Heart right ventricle (tissue), 16 donors: Measurements from ENCODE around the gene RABIF. TPM values are rescaled to one million over a fixed set of nuclear protein-coding genes. Genes with fewer than 3 reads are reported as not detected.
"Not testable (repeated sequence)": the region's sequence is repeated elsewhere in the genome, so short reads cannot be mapped to it uniquely, and the experiment has no call there.

Experiments
- ATAC-seq, 8 donors: fragments of 200-7000 bp; cut with Tn5 transposase; one replicate each; pipeline ENCODE4 v1.9.1; 2020; ENCODE audit warnings: mild to moderate bottlenecking in 8 of 8, moderate library complexity in 8 of 8, moderate number of reproducible peaks in 1 of 8
- DNase-seq, 2 donors: peaks; one replicate each; pipeline ENCODE4 v3.0.0-alpha.2; 2020
- H3K27ac ChIP-seq, 10 donors: fragments of 200-600 bp; sonication (generic) in 2 of 10; one replicate each; pipeline versions ENCODE4 v1.5.0 to v1.8.0; 2020 to 2022; ENCODE audit warnings: mild to moderate bottlenecking in 3 of 10
- H3K27me3 ChIP-seq, 7 donors: fragments of 200-600 bp; one replicate each; pipeline ENCODE4 v1.8.0; 2021 to 2022; ENCODE audit warnings: mild to moderate bottlenecking in 2 of 7
- H3K36me3 ChIP-seq, 9 donors: fragments of 200-600 bp; sonication (generic) in 1 of 9; one replicate each; pipeline versions ENCODE4 v1.5.0 to v1.8.0; 2020 to 2022; ENCODE audit warnings: mild to moderate bottlenecking in 2 of 9
- H3K4me1 ChIP-seq, 9 donors: fragments of 200-600 bp; sonication (generic) in 1 of 9; one replicate each; pipeline versions ENCODE4 v1.5.0 to v1.8.0; 2020 to 2022; ENCODE audit warnings: mild to moderate bottlenecking in 4 of 9
- H3K4me3 ChIP-seq, 10 donors: fragments of 200-600 bp; sonication (generic) in 2 of 10; one replicate each; pipeline versions ENCODE4 v1.5.0 to v1.8.0; 2020 to 2022; ENCODE audit warnings: mild to moderate bottlenecking in 7 of 10, moderate library complexity in 2 of 10
- H3K9me3 ChIP-seq, 11 donors: fragments of 200-600 bp in 10 of 11; sonication (generic) in 2 of 11; one replicate each; pipeline versions ENCODE4 v1.5.0 to v1.8.0; 2013 to 2022; ENCODE audit warnings: mild to moderate bottlenecking in 2 of 11, control low read depth in 1 of 11, moderate library complexity in 1 of 11
- WGBS, 2 donors: extraction: QIAGEN DNeasy Blood & Tissue Kit; methylation state at CpG; one replicate each; pipeline ENCODE4 v1.1.7; 2013; ENCODE audit warnings: inconsistent platforms in 1 of 2; 5-methylcytosine and 5-hydroxymethylcytosine counted together
- intact Hi-C, 10 donors: fragments of 100-400 bp; cut with DNase I; formaldehyde crosslinking; loops; one replicate each; pipeline versions ENCODE4 v1.11.1 to v1.14.2; 2022
- polyA plus RNA-seq, 2 donors: library from polyadenylated mRNA; stranded (reverse); fragments of 200-250 nt; gene quantifications; one replicate each; pipeline ENCODE4 v1.2.3, GENCODE V29; 2013
- total RNA-seq, 10 donors: library from RNA; stranded (reverse); fragmentation: NEBNext Ultra II Directional in 3 of 10; extraction: Animal tissue kit (Norgen Biotek cat#: 25700) in 3 of 10; gene quantifications; one replicate each; pipeline versions ENCODE4 v1.2.1 to v1.2.4, GENCODE V29; 2021 to 2023
- TF ChIP-seq, protein P1 (sequence below), 9 donors: fragments of 200-600 bp; sonication (generic) in 2 of 9; IDR thresholded peaks; one replicate each; pipeline versions ENCODE4 v1.5.0 to v1.8.0; 2021 to 2022; ENCODE audit warnings: antibody characterized with exemption in 9 of 9, mild to moderate bottlenecking in 5 of 9, moderate library complexity in 1 of 9
- donor health status: Arrhythmogenic right ventricular cardiomyopathy.
- donor health status: ischemic (EF 13 %, LVEDD 7.1; RV severe dilation, severe dysfunction).
- donor health status: healthy with polysubstance abuse.
- donor health status: DM: no; HTN: yes; CAD: no.
- donor health status: DM: no; HTN: no; CAD: no.
- donor health status: ischemic (EF 25% LVEDD 6.9; RV normal size, moderate dysfunction).
- donor health status: ischemic (EF 25% LVEDD 5.7; RV mildly dilated, moderate dysfunction).
- donor health status: healthy.
- donor health status: DM: yes; HTN: yes; CAD: no.
- donor health status: Ischemic cardiomyopathy.
- donor health status: ischemic (EF 35%, LVEDD 5.7; RV mildly dilated, moderate dysfunction).
- donor health status: nonischemic (EF 11% LVEDD 7.7; RV severe dilation, severe dysfunction).
- donor health status: DM: yes; HTN: yes; CAD: no.
- donor health status: PGD.
- donor health status: ischemic (EF 29% LVEDD 5.4; RV normal size, mild dysfunction).
- donor health status: nonischemic (EF 23%, LVEDD 6.1; RV moderate dilation, normal function).

Gene RABIF
- total and polyA plus RNA-seq, 12 donors = 2.0 to 8.1 (median 4.8) TPM

- Histone ChIP-seq H3K27ac (no peak overlapping the region), H3K36me3 (peaks cover 0 to 89% (median 49%) of the 10 kb centered on the region in 9 donors), H3K9me3 (no peaks in the 10 kb centered on the region), H3K4me3 (no peak overlapping the region), H3K27me3 (no peaks in the 10 kb centered on the region), H3K4me1 (peaks cover 0 to 26% (median 6%) of the 10 kb centered on the region in 9 donors)
- TF ChIP-seq, protein P1, sequence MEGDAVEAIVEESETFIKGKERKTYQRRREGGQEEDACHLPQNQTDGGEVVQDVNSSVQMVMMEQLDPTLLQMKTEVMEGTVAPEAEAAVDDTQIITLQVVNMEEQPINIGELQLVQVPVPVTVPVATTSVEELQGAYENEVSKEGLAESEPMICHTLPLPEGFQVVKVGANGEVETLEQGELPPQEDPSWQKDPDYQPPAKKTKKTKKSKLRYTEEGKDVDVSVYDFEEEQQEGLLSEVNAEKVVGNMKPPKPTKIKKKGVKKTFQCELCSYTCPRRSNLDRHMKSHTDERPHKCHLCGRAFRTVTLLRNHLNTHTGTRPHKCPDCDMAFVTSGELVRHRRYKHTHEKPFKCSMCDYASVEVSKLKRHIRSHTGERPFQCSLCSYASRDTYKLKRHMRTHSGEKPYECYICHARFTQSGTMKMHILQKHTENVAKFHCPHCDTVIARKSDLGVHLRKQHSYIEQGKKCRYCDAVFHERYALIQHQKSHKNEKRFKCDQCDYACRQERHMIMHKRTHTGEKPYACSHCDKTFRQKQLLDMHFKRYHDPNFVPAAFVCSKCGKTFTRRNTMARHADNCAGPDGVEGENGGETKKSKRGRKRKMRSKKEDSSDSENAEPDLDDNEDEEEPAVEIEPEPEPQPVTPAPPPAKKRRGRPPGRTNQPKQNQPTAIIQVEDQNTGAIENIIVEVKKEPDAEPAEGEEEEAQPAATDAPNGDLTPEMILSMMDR (IDR thresholded peaks at IDR 0.05) = no peak
- ATAC-seq = no peak
- no peak for DNase-seq
- intact Hi-C loops = loop anchor here in 3 of 10 donors (10.0 kb wide), 3 partner anchors 65 to 155 kb away; no protein-coding TSS in a partner anchor
Measured at GRCh38 chr1:202919615-202920014, 30.7 kb upstream of the RABIF start.

GRCh38 chr1:202915146-202915545 is 26.2 kb upstream of the RABIF start:
- TF ChIP-seq, protein P1 (IDR thresholded peaks at IDR 0.05) = no peak
- ATAC-seq (no peak), DNase-seq (no peak)
- Histone ChIP-seq H3K4me3 (no peak overlapping the region), H3K9me3 (no peaks in the 10 kb centered on the region), H3K27me3 (no peaks in the 10 kb centered on the region), H3K27ac (no peak overlapping the region), H3K4me1 (no peaks in the 10 kb centered on the region), H3K36me3 (peaks cover 0 to 100% (median 76%) of the 10 kb centered on the region in 9 donors)
- intact Hi-C loops = loop anchor here in 1 of 10 donors (10.0 kb wide), 1 partner anchor 150 kb away; no protein-coding TSS in a partner anchor

GRCh38 chr1:202912476-202912875 is 23.5 kb upstream of the RABIF start:
- DNase-seq, H3K9me3 ChIP-seq, ATAC-seq, H3K4me1 ChIP-seq, H3K27me3 ChIP-seq, H3K4me3 ChIP-seq, H3K27ac ChIP-seq: not testable (repeated sequence)
- intact Hi-C loops = loop anchor here in 1 of 10 donors (10.0 kb wide), 1 partner anchor 148 kb away; no protein-coding TSS in a partner anchor
- H3K36me3 ChIP-seq = peaks cover 3 to 100% (median 80%) of the 10 kb centered on the region in 9 donors
- whole genome bisulfite sequencing, 2 donors = 94 to 98% methylated on average over 4 of the region's 4 CpGs

DNA sequence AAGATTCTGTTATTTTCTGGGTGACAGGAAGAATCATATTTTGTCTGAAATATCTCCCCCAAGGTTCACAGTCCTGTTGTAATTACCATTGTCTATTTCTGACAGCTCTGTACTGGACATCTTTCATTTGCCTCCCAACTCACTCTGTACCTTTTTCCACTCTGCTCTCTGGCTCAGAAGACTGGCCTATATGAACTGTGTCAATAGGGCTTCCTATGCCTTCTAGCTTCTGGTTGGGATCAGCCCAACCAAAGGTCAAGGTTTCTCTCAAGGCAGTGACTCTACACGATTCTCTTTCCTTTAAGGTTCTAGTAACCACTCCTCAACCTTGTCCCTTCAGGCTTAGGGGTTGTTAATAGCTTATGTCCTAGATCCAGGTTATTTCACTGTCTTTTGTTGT is 20.5 kb upstream of the RABIF start:
- Histone ChIP-seq H3K4me1 (no peaks in the 10 kb centered on the region), H3K27ac (no peak overlapping the region), H3K4me3 (no peak overlapping the region), H3K36me3 (peaks cover 0 to 100% (median 64%) of the 10 kb centered on the region in 9 donors), H3K27me3 (no peaks in the 10 kb centered on the region), H3K9me3 (no peaks in the 10 kb centered on the region)
- WGBS, 2 donors = 75 to 82% methylated on average over 1 of the region's 1 CpG
- DNase-seq (no peak), ATAC-seq (no peak)
- intact Hi-C loops = no loop called here
- TF ChIP-seq, protein P1 (IDR thresholded peaks at IDR 0.05) = no peak

- DNase-seq (no peak), ATAC-seq (no peak)
- Histone ChIP-seq H3K4me3 (no peak overlapping the region), H3K9me3 (no peaks in the 10 kb centered on the region), H3K27me3 (no peaks in the 10 kb centered on the region), H3K4me1 (no peaks in the 10 kb centered on the region), H3K36me3 (peaks cover 0 to 100% (median 59%) of the 10 kb centered on the region in 9 donors), H3K27ac (no peak overlapping the region)
- intact Hi-C loops = no loop called here
- WGBS, 2 donors = 97 to 99% methylated on average over 6 of the region's 6 CpGs
- TF ChIP-seq, protein P1 (IDR thresholded peaks at IDR 0.05) = no peak
Measured at GRCh38 chr1:202908998-202909397, 20.0 kb upstream of the RABIF start.
